Embryonic facial prominence (tissue), 1 donor: ENCODE results near the gene UBE2E3.
"Not testable (repeated sequence)": the region's sequence is repeated elsewhere in the genome, so short reads cannot be mapped to it uniquely, and the experiment has no call there.

ENCODE experiments used
- DNase-seq: peaks from one replicate; pipeline ENCODE4 v3.0.0-alpha.2; 2016; ENCODE audit errors: extremely low spot score

The UBE2E3 gene

GRCh38 chr2:181074457-181074856 lies 94.1 kb downstream of the UBE2E3 start:
- DNase-seq = no peak

- DNase-seq = peak; percentile 55
Observed at GRCh38 chr2:181076658-181077057, 96.3 kb downstream of the UBE2E3 start.

DNA sequence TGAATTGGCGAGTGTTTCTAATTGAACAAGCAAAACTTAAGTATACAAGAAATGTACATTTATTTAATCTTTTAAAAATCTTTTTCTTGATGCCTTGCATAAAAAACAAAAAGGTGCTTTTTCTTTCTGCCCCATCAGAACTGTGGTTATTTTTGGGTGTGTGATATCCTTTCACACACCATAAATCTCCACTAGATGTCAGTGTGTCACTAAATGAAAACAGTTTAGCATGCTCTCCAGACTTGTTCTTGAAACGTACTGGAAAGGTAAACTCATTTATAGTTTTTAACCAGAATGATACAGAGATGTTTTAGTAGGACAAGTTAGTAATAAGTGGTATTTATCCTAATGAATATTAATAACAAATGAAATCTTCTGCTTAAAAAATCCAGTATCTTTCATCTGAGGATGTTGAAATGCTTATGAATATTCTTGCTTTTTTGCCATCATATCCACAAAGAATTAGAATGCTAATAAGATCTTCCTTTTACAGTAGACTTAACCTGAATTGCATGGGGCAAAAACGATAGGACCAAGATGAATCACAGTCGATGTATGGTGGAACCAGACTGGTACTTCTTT lies 96.8 kb downstream of the UBE2E3 start:
- no peak for DNase-seq

DNA sequence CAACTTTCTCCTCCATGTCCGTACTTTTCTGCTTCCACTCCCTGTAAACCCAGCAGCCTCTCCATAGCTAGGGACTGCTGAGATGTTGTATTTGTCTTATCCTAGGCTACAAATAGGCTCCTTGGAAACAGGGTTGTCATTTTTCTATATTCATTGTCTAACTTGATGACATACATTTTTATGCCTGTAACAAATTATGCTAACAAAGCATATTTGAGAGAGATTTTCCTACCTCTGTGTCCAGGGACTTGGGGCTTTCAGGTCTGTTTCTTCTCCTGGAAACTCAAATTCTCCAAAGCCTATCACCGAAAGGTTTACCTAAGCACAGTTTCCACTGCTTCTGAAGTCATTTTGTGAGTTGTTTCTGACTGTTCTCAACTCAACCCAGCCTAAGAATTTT lies 102.7 kb downstream of the UBE2E3 start:
- DNase-seq = no peak

DNA sequence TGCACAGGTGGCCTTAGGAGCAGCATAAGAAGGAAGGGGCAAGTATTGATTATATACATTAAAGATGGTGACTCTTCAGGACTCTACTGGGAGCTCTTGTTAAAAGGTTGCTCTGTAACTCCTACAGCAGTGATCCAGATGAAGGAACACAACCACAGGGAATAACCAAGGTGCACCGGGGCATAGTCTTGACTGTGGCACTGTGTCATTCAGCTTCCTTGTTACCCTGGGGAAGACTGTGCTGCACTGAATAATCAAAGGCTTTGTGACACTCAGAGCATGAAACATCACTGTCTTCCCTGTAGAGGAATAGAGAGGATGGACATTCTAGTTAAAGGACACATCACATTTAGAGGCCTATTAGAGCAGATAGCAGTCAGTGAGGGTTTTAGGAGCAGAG lies 105.3 kb downstream of the UBE2E3 start:
- DNase-seq = no peak

GRCh38 chr2:181091920-181092319 lies 111.5 kb downstream of the UBE2E3 start:
- not testable (repeated sequence) for DNase-seq

DNA sequence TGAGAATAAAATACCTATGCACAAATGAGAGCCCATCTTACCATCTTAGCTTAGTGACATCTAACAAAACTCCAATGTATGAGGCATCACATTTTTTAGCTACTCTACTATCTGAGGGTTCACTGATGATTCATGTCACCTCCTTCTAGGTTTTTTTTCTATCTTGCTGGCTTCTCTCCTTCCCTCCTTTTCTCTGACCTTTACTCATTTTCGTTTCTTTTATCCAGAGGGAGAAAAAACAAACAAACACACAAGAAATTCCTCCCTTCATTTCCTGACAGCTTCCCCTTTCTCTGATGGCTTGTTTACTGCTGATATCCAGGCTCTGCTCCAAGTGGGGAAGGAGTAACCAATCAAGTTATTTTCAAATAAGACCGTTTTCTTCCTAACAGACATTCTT lies 115.1 kb downstream of the UBE2E3 start:
- DNase-seq = no peak

DNA sequence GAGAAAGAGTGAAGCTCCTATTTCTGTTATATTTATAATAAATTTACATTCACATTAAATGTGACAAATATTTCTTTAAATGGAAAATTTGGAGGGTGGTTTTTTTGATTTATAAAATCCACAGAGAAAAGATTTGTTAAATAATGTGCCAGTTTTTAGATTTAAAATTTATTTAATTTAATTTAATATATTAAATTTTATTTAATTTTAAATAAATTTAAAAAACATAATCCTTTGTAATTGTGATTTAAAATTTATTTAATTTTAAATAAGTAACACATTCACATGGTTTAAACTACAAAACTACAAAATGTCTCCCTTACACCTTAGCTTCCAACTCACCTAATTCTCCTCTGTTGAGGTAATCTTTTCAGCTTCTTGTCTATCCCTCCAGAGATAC lies 123.3 kb downstream of the UBE2E3 start:
- DNase-seq = no peak

DNA sequence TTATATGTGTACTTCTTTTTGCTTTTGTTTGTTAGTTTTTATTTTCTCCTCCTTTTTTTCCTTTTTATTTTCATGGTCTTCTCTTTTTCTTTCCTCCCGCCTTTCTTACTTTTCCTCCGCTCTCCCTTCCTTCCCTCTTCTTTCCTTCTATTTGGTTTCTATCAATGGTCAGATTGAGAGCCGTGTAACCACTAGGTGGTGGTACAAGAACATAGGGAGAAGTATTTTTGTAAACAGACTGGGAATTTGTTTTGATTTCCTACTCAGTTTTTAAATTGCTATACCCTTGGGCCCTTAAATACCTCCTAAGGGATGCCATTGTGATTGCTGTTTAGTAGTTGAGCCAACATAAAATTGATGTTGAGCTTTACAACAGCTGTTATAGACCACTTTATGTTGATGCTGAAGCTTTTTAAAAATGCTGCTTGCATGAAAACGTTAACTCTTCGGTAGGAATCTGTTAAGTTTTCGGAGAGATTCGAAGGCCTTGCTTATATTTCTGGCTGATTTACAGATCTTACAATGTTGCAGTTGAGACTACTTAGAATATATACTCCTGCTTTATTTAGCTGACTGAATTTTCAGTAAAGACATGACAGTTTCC lies 124.2 kb downstream of the UBE2E3 start:
- peak; percentile 76 for DNase-seq

DNA sequence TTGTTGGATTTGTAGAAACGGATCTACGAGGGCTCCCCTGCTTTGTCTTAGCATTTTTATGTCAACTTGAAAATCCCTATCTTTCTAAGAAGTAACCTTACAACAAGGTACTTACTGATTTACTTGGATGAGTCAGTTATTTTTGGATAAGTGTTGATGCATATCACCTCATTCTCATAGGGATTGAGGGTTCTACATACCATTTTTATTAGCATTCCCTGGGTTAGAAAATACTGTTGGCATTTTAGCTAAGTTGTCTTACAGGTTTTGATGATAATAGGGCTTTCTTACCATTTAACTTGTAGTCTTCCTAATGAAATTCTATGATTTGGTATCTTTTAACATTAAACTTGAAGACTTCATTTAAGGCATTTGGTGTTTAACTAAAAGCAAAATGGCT lies 125.2 kb downstream of the UBE2E3 start:
- DNase-seq = no peak

DNA sequence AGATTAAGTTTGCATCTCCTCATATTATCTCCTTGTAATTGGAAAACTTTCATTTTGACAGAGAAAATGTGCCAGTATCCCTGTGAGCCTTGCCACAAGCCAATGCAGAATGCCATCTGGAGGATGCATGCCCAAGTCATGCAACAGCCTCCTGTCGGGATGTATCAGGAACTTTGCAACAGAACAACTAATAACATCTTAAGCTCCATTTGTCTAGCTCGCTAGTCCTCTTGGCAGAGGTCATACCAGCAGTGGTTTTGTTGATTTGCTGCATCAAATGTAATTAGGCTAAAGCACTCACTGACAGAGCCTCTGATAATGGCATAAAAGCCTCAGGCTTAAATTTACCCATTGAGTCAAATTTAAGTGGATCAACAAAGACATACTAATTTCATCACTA lies 125.8 kb downstream of the UBE2E3 start:
- no peak for DNase-seq

- DNase-seq = no peak
Observed at GRCh38 chr2:181106789-181107627, 126.6 kb downstream of the UBE2E3 start.

- DNase-seq = no peak
Observed at GRCh38 chr2:181107628-181107945, 127.2 kb downstream of the UBE2E3 start.

- DNase-seq = no peak
Observed at GRCh38 chr2:181111059-181111458, 130.7 kb downstream of the UBE2E3 start.

DNA sequence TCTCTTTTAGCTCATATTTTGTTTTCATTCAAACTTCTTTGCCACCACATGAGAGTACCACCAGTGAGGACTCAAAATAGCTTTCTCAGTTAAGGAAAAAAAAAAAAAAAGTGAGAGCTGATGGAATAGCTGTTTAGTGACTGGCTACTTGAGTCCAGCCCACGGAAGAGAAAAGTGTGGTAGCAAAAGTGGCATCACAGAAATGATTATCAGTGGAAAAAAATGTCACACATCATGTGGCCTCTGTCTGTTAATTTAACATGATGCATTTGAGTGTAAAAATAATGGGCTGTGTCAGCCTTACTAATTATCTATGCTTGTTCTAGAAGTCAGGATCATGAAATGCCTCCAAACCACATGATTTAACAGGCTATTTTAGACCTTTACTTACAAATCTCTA lies 132.5 kb downstream of the UBE2E3 start:
- DNase-seq = no peak
